Epithelial cell of prostate (primary cell): ENCODE data around the gene CAB39L.
A peak's percentile ranks its signal among the peaks of the same experiment; 100 is the strongest.

ENCODE experiments used
- DNase-seq: peaks from one replicate; pipeline ENCODE4 v3.0.0-alpha.2; 2011; ENCODE audit warnings: low read depth, low spot score
- H3K27ac ChIP-seq: fragments of 450-650 bp; 2 replicates; pipeline ENCODE4 v1.5.1; 2017; ENCODE audit warnings: mild to moderate bottlenecking

The CAB39L gene

GRCh38 chr13:49443704-49444523, at the start of gene CAB39L, which contains the start of gene SETDB2:
Gene CAB39L, minus strand, starts transcription at chr13:49444064. Its CDS starts 61,154 bp downstream, at chr13:49382910.
Gene SETDB2, plus strand, starts transcription at chr13:49444274. Its CDS starts 7,620 bp downstream, at chr13:49451894.
- peak; percentile 98 for DNase-seq
- peak within 1 kb of the TSS; percentile 87 for H3K27ac ChIP-seq

- H3K27ac ChIP-seq, result no peak overlapping the region
- no peak for DNase-seq
Measured at GRCh38 chr13:49488563-49488962, 44.7 kb upstream of the CAB39L start.

GRCh38 chr13:49481788-49482187, 37.9 kb upstream of the CAB39L start:
- DNase-seq, result peak; percentile 48
- H3K27ac ChIP-seq, result no peak overlapping the region

- DNase-seq, result no peak
- no peak overlapping the region for H3K27ac ChIP-seq
Measured at GRCh38 chr13:49476529-49476928, 32.7 kb upstream of the CAB39L start.

- no peak for DNase-seq
- no peak overlapping the region for H3K27ac ChIP-seq
Measured at GRCh38 chr13:49472186-49472585, 28.3 kb upstream of the CAB39L start.

GRCh38 chr13:49466292-49466838, 22.5 kb upstream of the CAB39L start:
- DNase-seq, result no peak
- H3K27ac ChIP-seq, result no peak overlapping the region

DNA sequence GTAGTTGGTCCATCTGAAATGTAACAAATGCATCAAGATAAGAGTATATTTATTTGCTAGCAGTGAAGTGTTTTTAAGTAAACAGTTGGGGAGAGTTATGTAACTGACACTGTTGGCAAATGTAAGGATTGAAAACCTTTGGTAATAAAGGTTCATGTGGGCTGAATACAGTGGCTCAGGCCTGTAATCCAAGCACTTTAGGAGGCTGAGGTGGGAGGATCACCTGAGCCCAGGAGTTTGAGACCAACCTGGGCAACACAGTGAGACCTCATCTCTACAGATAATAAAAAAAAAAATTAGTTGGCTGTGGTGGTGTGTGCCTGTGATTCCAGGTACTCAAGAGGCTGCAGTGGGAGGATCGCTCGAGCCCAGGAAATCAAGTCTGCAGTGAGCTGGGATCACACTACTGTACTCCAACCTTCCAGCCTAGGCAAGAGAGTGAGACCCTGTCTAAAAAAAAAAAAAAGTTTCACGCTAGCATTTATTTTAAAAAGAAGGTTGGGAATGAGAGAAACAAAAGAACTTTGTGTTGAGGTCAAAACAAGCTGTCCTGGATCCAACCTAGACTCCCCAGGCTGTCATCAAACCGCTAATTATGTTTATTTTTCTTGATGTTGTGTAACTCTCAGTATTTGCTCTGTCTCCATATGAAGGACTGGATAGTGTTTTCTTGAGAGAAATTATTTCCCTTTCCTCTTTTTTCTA, 20.9 kb upstream of the CAB39L start:
- H3K27ac ChIP-seq, result no peak overlapping the region
- DNase-seq, result no peak

DNA sequence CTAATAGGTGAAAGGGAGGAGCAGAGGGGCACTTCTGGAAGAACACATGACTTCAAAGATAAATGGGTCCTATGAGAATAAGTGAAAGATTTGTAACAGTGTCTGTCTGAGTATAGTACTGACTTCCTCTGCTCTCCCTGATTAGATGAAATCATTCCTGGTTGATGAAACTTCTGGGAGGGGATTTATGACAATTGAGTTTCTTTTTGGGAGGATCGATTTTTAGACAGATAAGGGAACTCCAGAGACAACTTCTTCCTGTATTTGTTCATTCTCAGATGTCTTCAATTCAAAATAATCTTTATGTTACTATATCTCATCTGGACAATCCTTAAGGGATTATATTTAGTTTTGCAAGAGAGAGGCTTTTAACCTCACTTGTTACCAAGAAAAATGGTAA, 20.2 kb upstream of the CAB39L start:
- H3K27ac ChIP-seq, result no peak overlapping the region
- no peak for DNase-seq

DNA sequence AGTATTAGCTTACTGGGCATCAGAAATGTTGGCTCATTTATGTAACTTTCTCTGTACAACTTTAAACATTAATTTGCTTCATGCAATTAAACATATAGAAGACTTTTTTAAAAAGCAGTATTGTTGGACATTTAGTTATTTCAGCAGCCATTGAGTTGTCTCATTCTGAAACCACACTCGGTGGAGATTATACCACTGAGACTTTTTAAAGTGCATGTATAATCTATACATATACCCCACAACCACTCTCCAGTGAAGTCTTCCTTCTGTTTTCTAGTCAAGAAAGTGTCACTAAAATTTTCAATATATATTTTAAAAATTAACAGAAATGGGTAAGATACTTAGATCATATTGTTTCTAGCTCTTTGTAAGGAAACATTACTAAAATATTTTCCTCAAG, 15.7 kb upstream of the CAB39L start:
- no peak overlapping the region for H3K27ac ChIP-seq
- DNase-seq, result no peak

DNA sequence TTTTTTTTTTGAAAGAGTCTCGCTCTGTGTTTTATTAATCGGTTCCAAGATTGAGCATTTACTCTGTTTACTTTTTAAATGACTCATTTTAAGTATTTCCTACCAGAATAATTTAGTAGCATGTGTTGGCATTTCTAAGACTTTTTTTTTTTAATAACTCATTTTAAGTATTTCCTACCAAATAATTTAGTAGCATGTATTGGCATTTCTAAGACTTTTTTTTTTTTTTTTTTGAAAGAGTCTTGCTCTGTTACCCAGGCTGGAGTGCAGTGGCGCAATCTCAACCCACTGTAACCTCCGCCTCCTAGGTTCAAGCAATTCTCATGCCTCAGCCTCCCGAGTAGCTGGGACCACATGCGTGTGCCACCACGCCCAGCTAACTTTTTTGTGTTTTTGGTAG, 13.4 kb upstream of the CAB39L start:
- H3K27ac ChIP-seq, result no peak overlapping the region
- no peak for DNase-seq

DNA sequence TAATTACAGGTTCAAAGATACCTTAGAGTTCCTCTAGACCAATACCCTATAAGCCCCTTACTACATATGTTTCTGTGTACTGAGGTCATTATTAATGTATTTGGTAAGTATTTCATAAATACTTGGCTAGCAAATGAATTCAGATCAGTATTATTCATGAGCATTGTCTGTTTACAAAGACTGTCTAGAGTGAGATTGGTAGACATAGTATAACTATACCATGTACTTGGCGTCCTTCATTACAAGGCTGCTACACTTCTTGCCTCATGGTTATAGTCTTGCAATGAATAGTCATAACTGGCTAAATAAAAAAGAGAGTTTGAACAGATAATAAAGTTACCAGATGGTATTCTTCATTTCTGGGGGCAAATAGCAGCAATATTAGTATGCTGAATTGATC, 12.3 kb upstream of the CAB39L start:
- no peak for DNase-seq
- H3K27ac ChIP-seq, result no peak overlapping the region

DNA sequence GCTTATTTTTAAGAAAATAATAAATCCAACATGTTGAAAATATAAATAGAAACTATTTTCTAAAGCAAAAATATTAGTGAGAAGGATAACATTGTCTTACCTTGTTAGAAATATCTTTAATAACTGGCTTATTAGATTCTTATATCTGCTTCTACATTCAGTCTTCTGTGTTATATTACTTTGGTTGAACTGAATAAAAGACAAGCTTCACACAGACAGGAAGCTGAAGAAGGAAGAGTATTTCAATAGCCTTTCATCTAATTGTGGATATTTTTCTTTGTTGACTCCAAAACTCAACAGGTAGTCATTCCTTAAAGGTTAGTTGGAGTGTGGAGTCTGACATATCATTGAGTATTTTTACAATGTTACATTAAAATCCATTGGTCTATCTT, 11.1 kb upstream of the CAB39L start:
- no peak overlapping the region for H3K27ac ChIP-seq
- no peak for DNase-seq

GRCh38 chr13:49454388-49455006, 10.6 kb upstream of the CAB39L start:
- DNase-seq, result no peak
- no peak overlapping the region for H3K27ac ChIP-seq

GRCh38 chr13:49453465-49453864, 9.6 kb upstream of the CAB39L start:
- DNase-seq, result no peak
- no peak overlapping the region for H3K27ac ChIP-seq

GRCh38 chr13:49452725-49453457, 9.0 kb upstream of the CAB39L start:
- no peak for DNase-seq
- H3K27ac ChIP-seq, result no peak overlapping the region

- H3K27ac ChIP-seq, result no peak overlapping the region
- no peak for DNase-seq
Measured at GRCh38 chr13:49450105-49450819, 6.4 kb upstream of the CAB39L start.

DNA sequence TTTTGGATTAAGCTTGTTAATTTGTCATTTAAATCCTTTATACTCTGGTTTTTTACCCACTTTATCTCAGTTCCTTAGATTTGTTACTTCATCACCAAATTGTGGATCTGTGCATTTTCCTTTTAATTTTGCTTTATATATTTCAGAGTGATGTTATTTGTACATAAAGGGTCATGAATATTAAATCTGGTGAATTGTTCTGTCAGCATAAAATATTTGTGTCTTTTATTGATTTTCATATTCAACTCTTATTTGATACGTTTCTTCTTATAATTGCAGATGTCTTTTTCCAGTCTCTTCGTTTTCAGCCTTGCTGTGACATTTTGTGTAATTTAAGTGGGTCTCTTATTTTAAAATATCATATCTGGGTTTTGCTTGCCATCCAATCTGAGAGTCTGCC, 4.9 kb upstream of the CAB39L start:
- DNase-seq, result no peak
- no peak overlapping the region for H3K27ac ChIP-seq

- no peak overlapping the region for H3K27ac ChIP-seq
Measured at GRCh38 chr13:49446473-49446872, 2.6 kb upstream of the CAB39L start.

GRCh38 chr13:49444524-49445395, 896 bp upstream of the CAB39L start:
- DNase-seq, result peak; percentile 6
- H3K27ac ChIP-seq, result peak overlapping the region; percentile 87

More at GRCh38 chr13:49446473-49446872, 2.6 kb upstream of the CAB39L start:
- DNase-seq, result no peak
